Esophagus squamous epithelium (tissue), 4 donors: ENCODE results near the gene TRIM63.

Experiments used
- POLR2A ChIP-seq, 4 donors: fragments of 450-650 bp; IDR thresholded peaks; one replicate each; pipeline ENCODE4 v1.6.1; 2017; ENCODE audit warnings: antibody characterized with exemption in 4 of 4, mild to moderate bottlenecking in 4 of 4, moderate library complexity in 3 of 4
- TF ChIP-seq, protein P1 (sequence below), 6 experiments: fragments of 450-650 bp in 4 of 6; fragments of 200-600 bp in 2 of 6; sonication (generic) in 2 of 6; IDR thresholded peaks; one replicate each; pipeline ENCODE4 v1.5.1; 2016 to 2019; ENCODE audit warnings: antibody characterized with exemption in 6 of 6, mild to moderate bottlenecking in 4 of 6, moderate library complexity in 4 of 6

DNA sequence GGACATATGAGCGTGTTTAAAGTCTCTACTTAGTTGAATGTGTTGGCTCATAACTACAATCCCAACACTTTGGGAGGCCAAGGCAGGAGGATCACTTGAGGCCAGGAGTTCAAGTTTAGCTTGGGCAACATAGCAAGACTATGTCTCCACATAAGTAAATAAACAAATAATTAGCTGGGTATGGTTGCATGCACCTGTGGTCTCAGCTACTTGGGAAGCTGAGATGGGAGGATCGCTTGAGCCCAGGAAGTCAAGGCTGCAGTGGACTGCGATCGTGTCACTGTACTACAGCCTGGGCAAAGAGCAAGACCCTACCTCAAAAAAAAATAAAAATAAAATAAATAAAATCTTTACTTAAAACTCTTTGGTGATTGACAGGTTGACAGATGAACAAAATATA, 31.2 kb upstream of the TRIM63 start:
- TF ChIP-seq POLR2A (IDR thresholded peaks at IDR 0.05): no peak
- TF ChIP-seq, protein P1, sequence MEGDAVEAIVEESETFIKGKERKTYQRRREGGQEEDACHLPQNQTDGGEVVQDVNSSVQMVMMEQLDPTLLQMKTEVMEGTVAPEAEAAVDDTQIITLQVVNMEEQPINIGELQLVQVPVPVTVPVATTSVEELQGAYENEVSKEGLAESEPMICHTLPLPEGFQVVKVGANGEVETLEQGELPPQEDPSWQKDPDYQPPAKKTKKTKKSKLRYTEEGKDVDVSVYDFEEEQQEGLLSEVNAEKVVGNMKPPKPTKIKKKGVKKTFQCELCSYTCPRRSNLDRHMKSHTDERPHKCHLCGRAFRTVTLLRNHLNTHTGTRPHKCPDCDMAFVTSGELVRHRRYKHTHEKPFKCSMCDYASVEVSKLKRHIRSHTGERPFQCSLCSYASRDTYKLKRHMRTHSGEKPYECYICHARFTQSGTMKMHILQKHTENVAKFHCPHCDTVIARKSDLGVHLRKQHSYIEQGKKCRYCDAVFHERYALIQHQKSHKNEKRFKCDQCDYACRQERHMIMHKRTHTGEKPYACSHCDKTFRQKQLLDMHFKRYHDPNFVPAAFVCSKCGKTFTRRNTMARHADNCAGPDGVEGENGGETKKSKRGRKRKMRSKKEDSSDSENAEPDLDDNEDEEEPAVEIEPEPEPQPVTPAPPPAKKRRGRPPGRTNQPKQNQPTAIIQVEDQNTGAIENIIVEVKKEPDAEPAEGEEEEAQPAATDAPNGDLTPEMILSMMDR (IDR thresholded peaks at IDR 0.05): no peak
